ENCODE measurements around the gene POLG.

The POLG gene

GRCh38 chr15:89356634-89357298 is 22.1 kb upstream of the POLG start:
- DNase-seq (ENCODE audit: low read depth), result no peak

GRCh38 chr15:89353991-89354390 is 19.4 kb upstream of the POLG start:
- DNase-seq (ENCODE audit: low read depth), result no peak

- no peak for DNase-seq (ENCODE audit: low read depth)
Observed at GRCh38 chr15:89352476-89352875, 17.9 kb upstream of the POLG start.

- no peak for DNase-seq (ENCODE audit: low read depth)
Observed at GRCh38 chr15:89349206-89349558, 14.6 kb upstream of the POLG start.

- no peak for DNase-seq (ENCODE audit: low read depth)
Observed at GRCh38 chr15:89346516-89347231, 12.1 kb upstream of the POLG start.

GRCh38 chr15:89345248-89345647 is 10.6 kb upstream of the POLG start:
- DNase-seq (ENCODE audit: low read depth), result no peak

- no peak for DNase-seq (ENCODE audit: low read depth)
Observed at GRCh38 chr15:89342840-89343239, 8.2 kb upstream of the POLG start.

- DNase-seq (ENCODE audit: low read depth), result no peak
Observed at GRCh38 chr15:89341316-89342005, 6.8 kb upstream of the POLG start.

GRCh38 chr15:89340573-89340972 is 5.9 kb upstream of the POLG start:
- no peak for DNase-seq (ENCODE audit: low read depth)

- no peak for DNase-seq (ENCODE audit: low read depth)
Observed at GRCh38 chr15:89338036-89338435, 3.4 kb upstream of the POLG start.

- peak; percentile 17 for DNase-seq (ENCODE audit: low read depth)
Observed at GRCh38 chr15:89335298-89336041, 846 bp upstream of the POLG start.

- DNase-seq (ENCODE audit: low read depth), result no peak
Observed at GRCh38 chr15:89333959-89334509, 590 bp downstream of the POLG start.

- no peak for DNase-seq (ENCODE audit: low read depth)
Observed at GRCh38 chr15:89333011-89333860, 1.4 kb downstream of the POLG start.

GRCh38 chr15:89332446-89332845 is 2.2 kb downstream of the POLG start:
- DNase-seq (ENCODE audit: low read depth), result no peak

GRCh38 chr15:89330881-89331595 is 3.6 kb downstream of the POLG start:
- no peak for DNase-seq (ENCODE audit: low read depth)

GRCh38 chr15:89330119-89330518 is 4.5 kb downstream of the POLG start:
- DNase-seq (ENCODE audit: low read depth), result no peak

GRCh38 chr15:89329329-89330084 is 5.1 kb downstream of the POLG start:
- DNase-seq (ENCODE audit: low read depth), result no peak

- DNase-seq (ENCODE audit: low read depth), result no peak
Observed at GRCh38 chr15:89328398-89329254, 6.0 kb downstream of the POLG start.

- DNase-seq (ENCODE audit: low read depth), result no peak
Observed at GRCh38 chr15:89327113-89327512, 7.5 kb downstream of the POLG start.

Measured in activated T-cell treated with anti-CD3 and anti-CD28 coated beads for 1 hour (primary cell).